SK-N-MC (cell line): ENCODE data around the gene SOX5.

Experiments
- EZH2 ChIP-seq: fragments of 200-600 bp; sonication (generic); IDR thresholded peaks from one replicate; pipeline ENCODE4 v1.6.1; 2017; ENCODE audit warnings: antibody characterized with exemption
- FOXP2 ChIP-seq: optimal IDR thresholded peaks from 2 replicates; pipeline ENCODE3; 2011; ENCODE audit warnings: mild to moderate bottlenecking, moderate library complexity; ENCODE audit not compliant: insufficient read depth; ENCODE audit errors: extremely low read length, control extremely low read depth
- POLR2AphosphoS5 ChIP-seq: IDR thresholded peaks from 2 replicates; pipeline ENCODE4 v1.6.1; 2012; ENCODE audit warnings: mild to moderate bottlenecking, low read depth, low read length, borderline replicate concordance

DNA sequence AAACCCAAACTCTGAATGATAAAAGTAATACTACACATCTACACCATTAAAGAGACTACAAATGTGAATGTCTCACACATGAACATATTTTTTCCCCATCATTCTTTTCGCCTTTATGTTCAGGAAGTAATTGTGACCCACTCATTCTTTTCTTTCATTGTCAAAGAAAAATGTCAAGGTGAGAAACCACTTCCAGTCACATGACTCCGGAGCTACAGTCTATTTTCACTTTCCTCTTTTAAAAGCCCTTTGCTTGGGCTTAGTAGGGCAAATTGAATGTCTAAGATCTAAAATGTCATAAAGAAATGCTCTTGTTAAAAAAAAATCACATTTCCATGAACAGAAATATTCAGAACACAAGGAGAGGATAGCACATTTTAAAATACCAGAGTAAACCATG, 461.3 kb downstream of the SOX5 start:
- TF ChIP-seq EZH2 (no peak), FOXP2 (no peak), POLR2AphosphoS5 (no peak)
